WTC11 (cell line): Measurements from ENCODE around the gene CLEC16A. TPM values are rescaled to one million over a fixed set of nuclear protein-coding genes. Genes with fewer than 3 reads are reported as not detected.
A peak's percentile ranks its signal among the peaks of the same experiment; 100 is the strongest.

ENCODE experiments used
- ATAC-seq: fragments of 200-7000 bp; cut with Tn5 transposase; 2 replicates; pipeline ENCODE4 v1.10.0; 2021; ENCODE audit warnings: mild to moderate bottlenecking, moderate library complexity
- CTCF ChIA-PET: fragments of 300-600 bp; sonication (Branson Sonifier 250); formaldehyde crosslinking; loops from one replicate; lab custom pipeline; 2021; ENCODE audit warnings: antibody characterized with exemption; lab: Charles Lee
- POLR2A ChIA-PET: fragments of 350-600 bp; sonication (Branson Sonifier 250); formaldehyde crosslinking; loops from one replicate; lab custom pipeline; 2021; ENCODE audit warnings: antibody characterized with exemption; lab: Charles Lee
- DNase-seq: peaks from one replicate; pipeline ENCODE4 v3.0.0; 2021; ENCODE audit warnings: low spot score
- H3K27ac Mint-ChIP-seq: 2 replicates; pipeline ENCODE4 v1.8.0; 2021; ENCODE audit warnings: mixed read lengths
- H3K27me3 Mint-ChIP-seq: 2 replicates; pipeline ENCODE4 v1.8.0; 2021; ENCODE audit warnings: low read depth, mild to moderate bottlenecking, moderate library complexity, mixed read lengths
- H3K36me3 Mint-ChIP-seq: 2 replicates; pipeline ENCODE4 v1.8.0; 2021; ENCODE audit warnings: mixed read lengths
- H3K4me1 Mint-ChIP-seq: 2 replicates; pipeline ENCODE4 v1.8.0; 2022; ENCODE audit warnings: mixed read lengths
- H3K4me3 Mint-ChIP-seq: 2 replicates; pipeline ENCODE4 v1.8.0; 2021; ENCODE audit warnings: mild to moderate bottlenecking, moderate library complexity, mixed read lengths
- H3K9me3 Mint-ChIP-seq: 2 replicates; pipeline ENCODE4 v1.8.0; 2021; ENCODE audit warnings: mixed read lengths
- ARID4B ChIP-seq: sonication (generic); formaldehyde crosslinking; IDR thresholded peaks from 2 replicates; pipeline ENCODE4 v1.8.0; 2023; ENCODE audit warnings: missing genetic modification reagents, mild to moderate bottlenecking, borderline replicate concordance
- ATF2 ChIP-seq: sonication (generic); formaldehyde crosslinking; IDR thresholded peaks from 2 replicates; pipeline ENCODE4 v1.8.1; 2022; ENCODE audit warnings: low read depth, missing genetic modification reagents, borderline replicate concordance
- CREB1 ChIP-seq: sonication (generic); formaldehyde crosslinking; IDR thresholded peaks from 2 replicates; pipeline ENCODE4 v1.8.0; 2023; ENCODE audit warnings: mild to moderate bottlenecking, missing genetic modification reagents
- CREM ChIP-seq: sonication (generic); formaldehyde crosslinking; IDR thresholded peaks from 2 replicates; pipeline ENCODE4 v1.8.1; 2022; ENCODE audit warnings: mild to moderate bottlenecking, missing genetic modification reagents, moderate library complexity
- CTCF ChIP-seq: fragments of 200-600 bp; IDR thresholded peaks from 2 replicates; pipeline ENCODE4 v1.8.0; 2022; ENCODE audit warnings: antibody characterized with exemption
- ELF4 ChIP-seq: sonication (generic); formaldehyde crosslinking; IDR thresholded peaks from 2 replicates; pipeline ENCODE4 v1.8.1; 2022; ENCODE audit warnings: low read depth, mild to moderate bottlenecking, moderate library complexity, missing genetic modification reagents
- FOXK1 ChIP-seq: sonication (generic); formaldehyde crosslinking; IDR thresholded peaks from 2 replicates; pipeline ENCODE4 v1.8.0; 2022; ENCODE audit warnings: mild to moderate bottlenecking, moderate library complexity, missing genetic modification reagents
- GABPB1 ChIP-seq: sonication (generic); formaldehyde crosslinking; IDR thresholded peaks from 2 replicates; pipeline ENCODE4 v1.8.1; 2023; ENCODE audit warnings: mild to moderate bottlenecking, missing genetic modification reagents
- JAZF1 ChIP-seq: fragments of 250-450 bp; sonication (Bioruptor Pico); IDR thresholded peaks from 2 replicates; pipeline ENCODE4 v1.9.0; 2021; ENCODE audit warnings: moderate library complexity, mild to moderate bottlenecking, inconsistent platforms
- KAT7 ChIP-seq: sonication (generic); formaldehyde crosslinking; IDR thresholded peaks from 2 replicates; pipeline ENCODE4 v1.8.1; 2023; ENCODE audit warnings: missing genetic modification reagents, mild to moderate bottlenecking, borderline replicate concordance
- MAX ChIP-seq: sonication (generic); formaldehyde crosslinking; IDR thresholded peaks from 2 replicates; pipeline ENCODE4 v1.8.0; 2022; ENCODE audit warnings: mild to moderate bottlenecking, missing genetic modification reagents
- NFE2L1 ChIP-seq: sonication (generic); formaldehyde crosslinking; IDR thresholded peaks from 2 replicates; pipeline ENCODE4 v1.8.1; 2023; ENCODE audit warnings: missing genetic modification reagents
- NR3C1 ChIP-seq: sonication (generic); formaldehyde crosslinking; conservative IDR thresholded peaks from 2 replicates; pipeline ENCODE4 v1.8.1; 2023; ENCODE audit warnings: low read depth, mild to moderate bottlenecking, missing genetic modification reagents
- PRRX2 ChIP-seq: fragments of 250-450 bp; sonication (Bioruptor Pico); IDR thresholded peaks from 2 replicates; pipeline ENCODE4 v1.8.0; 2021; ENCODE audit warnings: mild to moderate bottlenecking
- SMAD3 ChIP-seq: sonication (generic); formaldehyde crosslinking; IDR thresholded peaks from 2 replicates; pipeline ENCODE4 v1.8.0; 2022; ENCODE audit warnings: missing genetic modification reagents, mild to moderate bottlenecking, borderline replicate concordance
- SP1 ChIP-seq: sonication (generic); formaldehyde crosslinking; conservative IDR thresholded peaks from 2 replicates; pipeline ENCODE4 v1.8.1; 2022; ENCODE audit warnings: missing genetic modification reagents
- TEAD1 ChIP-seq: sonication (generic); formaldehyde crosslinking; IDR thresholded peaks from 2 replicates; pipeline ENCODE4 v1.8.0; 2022; ENCODE audit warnings: mild to moderate bottlenecking, missing genetic modification reagents
- ZSCAN18 ChIP-seq: fragments of 250-450 bp; sonication (Bioruptor Pico); IDR thresholded peaks from 2 replicates; pipeline ENCODE4 v2.1.2; 2022; ENCODE audit warnings: mild to moderate bottlenecking, moderate library complexity
- total RNA-seq: library from RNA; stranded (reverse); gene quantifications from 3 replicates; pipeline ENCODE4 v1.2.3, GENCODE V29; 2021
- TF ChIP-seq, protein P1 (sequence below): sonication (generic); formaldehyde crosslinking; conservative IDR thresholded peaks from 2 replicates; pipeline ENCODE4 v1.8.1; 2023; ENCODE audit warnings: mild to moderate bottlenecking, low read depth, missing genetic modification reagents, moderate library complexity
- TF ChIP-seq, protein P2 (sequence below): sonication (generic); formaldehyde crosslinking; conservative IDR thresholded peaks from 2 replicates; pipeline ENCODE4 v1.8.1; 2022; ENCODE audit warnings: mild to moderate bottlenecking, missing genetic modification reagents
- TF ChIP-seq, protein P3 (sequence below): sonication (generic); formaldehyde crosslinking; IDR thresholded peaks from 2 replicates; pipeline ENCODE4 v1.8.1; 2023; ENCODE audit warnings: mild to moderate bottlenecking, missing genetic modification reagents, moderate library complexity

Gene CLEC16A
- total RNA-seq, 1 experiment from 2014 or later, result 14.4 TPM

GRCh38 chr16:11180489-11180888, 236.1 kb downstream of the CLEC16A start:
- no peak for DNase-seq
- H3K9me3 Mint-ChIP-seq, result no peaks in the 10 kb centered on the region
- peaks cover 25% of the 10 kb centered on the region for H3K4me1 Mint-ChIP-seq
- H3K27me3 Mint-ChIP-seq, result no peaks in the 10 kb centered on the region
- ATAC-seq, result no peak
- no peak for TF ChIP-seq SMAD3 (CRISPR knock-in tag)
- no peak for TF ChIP-seq ARID4B (CRISPR knock-in tag)
- TF ChIP-seq, protein P1, sequence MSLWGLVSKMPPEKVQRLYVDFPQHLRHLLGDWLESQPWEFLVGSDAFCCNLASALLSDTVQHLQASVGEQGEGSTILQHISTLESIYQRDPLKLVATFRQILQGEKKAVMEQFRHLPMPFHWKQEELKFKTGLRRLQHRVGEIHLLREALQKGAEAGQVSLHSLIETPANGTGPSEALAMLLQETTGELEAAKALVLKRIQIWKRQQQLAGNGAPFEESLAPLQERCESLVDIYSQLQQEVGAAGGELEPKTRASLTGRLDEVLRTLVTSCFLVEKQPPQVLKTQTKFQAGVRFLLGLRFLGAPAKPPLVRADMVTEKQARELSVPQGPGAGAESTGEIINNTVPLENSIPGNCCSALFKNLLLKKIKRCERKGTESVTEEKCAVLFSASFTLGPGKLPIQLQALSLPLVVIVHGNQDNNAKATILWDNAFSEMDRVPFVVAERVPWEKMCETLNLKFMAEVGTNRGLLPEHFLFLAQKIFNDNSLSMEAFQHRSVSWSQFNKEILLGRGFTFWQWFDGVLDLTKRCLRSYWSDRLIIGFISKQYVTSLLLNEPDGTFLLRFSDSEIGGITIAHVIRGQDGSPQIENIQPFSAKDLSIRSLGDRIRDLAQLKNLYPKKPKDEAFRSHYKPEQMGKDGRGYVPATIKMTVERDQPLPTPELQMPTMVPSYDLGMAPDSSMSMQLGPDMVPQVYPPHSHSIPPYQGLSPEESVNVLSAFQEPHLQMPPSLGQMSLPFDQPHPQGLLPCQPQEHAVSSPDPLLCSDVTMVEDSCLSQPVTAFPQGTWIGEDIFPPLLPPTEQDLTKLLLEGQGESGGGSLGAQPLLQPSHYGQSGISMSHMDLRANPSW (CRISPR knock-in tag), result no peak
- TF ChIP-seq PRRX2, result no peak
- no peak for TF ChIP-seq ELF4 (CRISPR knock-in tag)
- TF ChIP-seq MAX (CRISPR knock-in tag), result no peak
- TF ChIP-seq SP1, result no peak
- TF ChIP-seq KAT7 (CRISPR knock-in tag), result no peak
- TF ChIP-seq NR3C1 (CRISPR knock-in tag), result no peak
- TF ChIP-seq, protein P2, sequence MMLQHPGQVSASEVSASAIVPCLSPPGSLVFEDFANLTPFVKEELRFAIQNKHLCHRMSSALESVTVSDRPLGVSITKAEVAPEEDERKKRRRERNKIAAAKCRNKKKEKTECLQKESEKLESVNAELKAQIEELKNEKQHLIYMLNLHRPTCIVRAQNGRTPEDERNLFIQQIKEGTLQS (CRISPR knock-in tag), result no peak
- TF ChIP-seq NFE2L1 (CRISPR knock-in tag), result no peak
- no peak for TF ChIP-seq CREB1 (CRISPR knock-in tag)
- TF ChIP-seq CTCF, result no peak
- TF ChIP-seq CREM, result no peak
- POLR2A ChIA-PET, result no interaction called here
- CTCF ChIA-PET, result interaction anchor here (0.6 kb wide), 1 partner anchor 68 kb away, joined by 4 read pairs; no protein-coding TSS in a partner anchor
- H3K36me3 Mint-ChIP-seq, result no peaks in the 10 kb centered on the region
- no peak overlapping the region for H3K4me3 Mint-ChIP-seq
- peak overlapping the region; percentile 79; the same call in 1 of the 2 replicates for H3K27ac Mint-ChIP-seq

DNA sequence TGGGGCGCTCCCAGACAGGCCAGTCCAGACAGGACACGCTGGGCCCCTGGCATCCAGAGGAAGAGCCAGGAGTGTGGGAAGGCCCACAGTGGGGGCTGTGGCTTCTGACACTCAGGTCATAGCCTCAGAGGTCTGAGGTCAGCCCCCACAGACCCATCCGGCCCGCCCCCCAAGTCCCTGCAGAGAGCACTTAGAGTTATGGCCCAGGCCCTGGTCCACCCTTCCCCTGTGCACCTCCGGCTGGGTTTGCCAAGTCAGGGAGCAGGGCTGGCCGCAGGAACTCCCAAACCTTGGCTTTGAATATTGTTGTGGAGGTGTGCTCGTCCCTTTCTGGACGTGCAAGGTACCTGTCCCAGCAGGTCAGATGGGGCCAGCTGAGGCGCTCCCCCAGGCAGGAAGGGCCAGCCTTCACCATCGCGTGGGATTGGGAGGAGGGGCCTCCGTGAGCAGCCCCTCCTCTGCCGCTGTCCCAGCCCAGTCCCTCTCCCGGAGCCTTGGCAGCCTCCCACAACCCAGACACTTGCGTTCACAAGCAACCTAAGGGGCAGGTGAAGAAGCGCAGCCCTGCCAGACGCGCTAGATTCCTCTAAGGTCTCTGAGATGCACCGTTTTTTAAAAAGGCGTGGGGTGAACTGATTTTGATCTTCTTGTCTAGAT, 237.0 kb downstream of the CLEC16A start:
- Mint-ChIP-seq H3K27ac (no peak overlapping the region), H3K4me3 (no peak overlapping the region), H3K4me1 (peaks cover 25% of the 10 kb centered on the region), H3K27me3 (no peaks in the 10 kb centered on the region), H3K36me3 (no peaks in the 10 kb centered on the region), H3K9me3 (no peaks in the 10 kb centered on the region)
- DNase-seq, result no peak
- TF ChIP-seq FOXK1 (CRISPR knock-in tag) (no peak), SP1 (no peak), TEAD1 (CRISPR knock-in tag) (no peak), ATF2 (CRISPR knock-in tag) (no peak), ZSCAN18 (no peak), GABPB1 (CRISPR knock-in tag) (no peak), JAZF1 (CRISPR knock-in tag) (no peak)
- TF ChIP-seq, protein P3, sequence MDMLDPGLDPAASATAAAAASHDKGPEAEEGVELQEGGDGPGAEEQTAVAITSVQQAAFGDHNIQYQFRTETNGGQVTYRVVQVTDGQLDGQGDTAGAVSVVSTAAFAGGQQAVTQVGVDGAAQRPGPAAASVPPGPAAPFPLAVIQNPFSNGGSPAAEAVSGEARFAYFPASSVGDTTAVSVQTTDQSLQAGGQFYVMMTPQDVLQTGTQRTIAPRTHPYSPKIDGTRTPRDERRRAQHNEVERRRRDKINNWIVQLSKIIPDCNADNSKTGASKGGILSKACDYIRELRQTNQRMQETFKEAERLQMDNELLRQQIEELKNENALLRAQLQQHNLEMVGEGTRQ (CRISPR knock-in tag), result no peak
- ChIA-PET POLR2A (no interaction called here), CTCF (interaction anchor here (0.6 kb wide), 1 partner anchor 69 kb away, joined by 4 read pairs; no protein-coding TSS in a partner anchor)
- ATAC-seq, result peak; percentile 47
